GM19025 (cell line): ENCODE results near the gene EGFLAM.
"Not testable (repeated sequence)": the region's sequence is repeated elsewhere in the genome, so short reads cannot be mapped to it uniquely, and the experiment has no call there.

Source experiments
- ATAC-seq: cut with Tn5 transposase; IDR thresholded peaks from one replicate; pipeline ENCODE4 v1.9.1; 2021; ENCODE audit warnings: mild to moderate bottlenecking, low read depth, moderate library complexity; ENCODE audit not compliant: unreplicated experiment

Gene EGFLAM

DNA sequence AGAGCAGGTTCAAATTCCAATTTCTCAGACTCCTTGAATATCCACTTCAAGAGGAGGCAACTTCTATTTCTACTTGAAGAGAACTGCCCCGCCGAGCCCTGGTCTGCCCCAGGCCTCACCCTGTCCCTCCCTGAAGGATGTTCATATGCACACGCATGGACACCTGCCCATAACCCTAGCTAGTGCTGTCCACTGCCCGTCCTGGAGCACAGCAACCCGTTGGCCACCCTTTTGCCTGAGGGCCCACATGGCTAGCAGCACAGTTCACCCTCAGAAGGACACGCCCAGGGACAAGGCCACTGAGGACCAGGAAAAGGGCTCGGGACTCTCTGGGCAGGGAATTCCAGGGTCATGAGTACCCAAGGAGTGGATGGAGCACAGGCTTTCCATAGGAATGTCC lies 63.6 kb downstream of the EGFLAM start:
- no peak for ATAC-seq

DNA sequence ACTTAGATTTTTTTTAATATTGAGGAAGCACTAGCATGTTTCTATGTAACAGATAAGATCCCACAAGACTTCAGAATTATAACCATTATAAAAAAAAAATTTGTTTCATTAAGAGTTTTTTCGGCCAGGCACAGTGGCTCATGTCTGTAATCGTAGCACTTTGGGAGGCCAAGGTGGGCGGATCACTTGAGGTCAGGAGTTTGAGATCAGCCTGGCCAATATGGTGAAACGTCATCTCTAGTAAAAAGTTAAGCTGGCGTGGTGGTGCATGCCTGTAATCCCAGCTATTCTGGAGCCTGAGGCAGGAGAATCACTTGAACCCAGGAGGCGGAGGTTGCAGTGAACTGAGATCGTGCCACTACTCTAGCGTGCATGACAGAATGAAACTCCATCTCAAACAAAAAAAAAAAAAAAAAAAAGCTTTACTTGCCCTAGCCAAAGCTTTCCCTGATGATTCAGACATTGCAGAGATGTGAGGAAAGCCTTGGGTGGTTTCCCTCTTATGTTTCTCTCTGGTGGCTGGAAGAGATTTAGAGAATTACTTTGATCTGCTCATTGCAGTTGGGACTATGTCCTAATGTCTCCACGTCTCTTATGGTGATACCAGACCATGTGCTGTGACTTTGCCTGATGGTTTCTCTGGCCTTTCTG lies 65.4 kb downstream of the EGFLAM start:
- no peak for ATAC-seq

DNA sequence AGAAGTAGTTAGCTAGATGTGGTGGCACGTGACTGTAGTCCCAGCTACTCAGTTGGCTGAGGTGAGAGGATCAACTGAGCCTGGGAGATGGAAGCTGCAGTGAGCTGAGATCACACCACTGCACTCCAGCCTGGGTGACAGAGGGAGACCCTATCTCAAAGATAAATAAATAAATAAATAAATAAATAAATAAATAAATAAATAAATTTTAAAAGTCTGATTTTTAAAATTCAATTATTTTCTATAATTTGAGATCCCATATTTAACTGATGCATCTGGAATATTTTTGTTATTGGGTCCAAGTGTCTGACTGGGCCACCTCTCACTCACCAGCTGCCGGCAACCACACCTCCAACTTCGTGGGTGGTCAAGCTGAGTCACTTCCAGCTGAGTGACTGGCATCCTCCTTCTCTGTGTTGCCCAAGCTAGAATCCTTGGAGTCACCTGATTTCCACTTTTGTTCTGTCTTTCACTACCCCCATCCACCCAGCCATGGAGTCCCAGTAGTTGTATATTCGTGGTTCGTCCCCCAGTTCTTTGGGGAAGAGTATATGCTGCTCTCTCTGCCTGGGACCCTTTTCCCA lies 70.9 kb downstream of the EGFLAM start:
- ATAC-seq: no peak

DNA sequence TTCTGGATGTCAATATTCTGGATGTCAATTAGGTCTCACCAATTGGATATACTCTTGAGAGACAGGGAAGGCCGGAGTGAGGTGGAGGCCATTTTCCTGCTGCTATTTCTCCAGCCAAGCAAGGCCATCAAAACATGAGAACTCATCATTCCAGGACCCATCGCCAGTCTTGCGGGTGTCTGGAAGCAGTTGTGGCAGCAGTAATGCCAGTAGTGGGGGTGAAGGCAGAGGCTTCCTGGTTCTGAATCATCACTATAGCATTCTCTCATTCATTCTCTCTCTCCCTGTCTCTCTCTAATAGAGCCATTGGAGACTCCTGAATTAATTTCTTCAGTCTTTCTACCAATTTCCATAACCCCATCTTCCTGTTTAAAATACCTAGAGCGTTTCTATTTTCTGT lies 71.8 kb downstream of the EGFLAM start:
- ATAC-seq: no peak

DNA sequence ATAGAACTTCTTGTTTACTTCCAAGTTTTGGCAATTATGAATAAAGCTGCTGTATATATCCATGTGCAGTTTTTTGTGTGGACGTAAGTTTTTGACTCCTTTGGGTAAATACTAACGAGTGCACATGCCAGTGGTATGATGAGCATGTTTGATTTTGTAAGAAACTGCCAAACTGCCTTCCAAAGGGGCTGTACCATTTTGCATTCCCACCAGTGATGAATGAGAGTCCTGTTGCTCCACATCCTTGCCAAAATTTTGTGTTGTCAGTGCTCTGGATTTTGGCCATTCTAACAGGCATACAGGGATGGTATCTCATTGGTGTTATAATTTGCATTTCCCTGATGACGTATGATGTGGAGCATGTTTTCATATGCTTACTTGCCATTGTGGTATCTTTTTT lies 73.5 kb downstream of the EGFLAM start:
- ATAC-seq: no peak

DNA sequence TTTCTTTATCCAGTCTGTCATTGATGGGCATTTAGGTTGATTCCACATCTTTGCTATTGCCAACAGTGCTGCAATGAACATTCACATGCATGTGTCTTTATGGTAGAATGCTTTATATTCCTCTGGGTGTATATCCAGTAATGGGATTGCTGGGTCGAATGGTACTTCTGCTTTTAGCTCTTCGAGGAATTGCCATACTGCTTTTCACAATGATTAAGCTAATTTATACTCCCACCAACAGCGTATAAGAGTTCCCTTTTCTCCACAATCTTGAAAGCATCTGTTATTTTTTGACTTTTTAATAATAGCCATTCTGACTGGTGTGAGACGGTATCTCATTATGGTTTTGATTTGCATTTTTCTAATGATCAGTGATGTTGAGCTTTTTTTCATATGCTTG lies 74.8 kb downstream of the EGFLAM start:
- not testable (repeated sequence) for ATAC-seq

DNA sequence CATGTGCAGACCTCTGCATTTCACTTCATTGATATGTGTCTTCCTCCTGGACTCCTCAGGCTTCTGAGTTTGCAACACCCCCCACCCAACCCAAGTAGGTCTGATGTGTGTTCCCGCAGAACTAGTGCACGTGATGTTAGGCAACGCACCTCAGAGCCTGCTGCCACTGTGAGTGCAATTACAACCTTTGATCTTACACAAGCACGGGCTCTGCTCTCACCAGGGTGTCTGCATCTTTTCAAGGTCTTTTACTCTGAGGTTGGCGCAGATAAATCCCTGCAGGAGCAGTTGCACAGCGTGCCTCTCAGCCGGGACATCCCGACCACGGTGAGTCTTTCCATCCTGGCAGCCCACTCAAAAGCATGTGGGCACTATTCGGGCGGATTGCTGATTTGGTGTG lies 80.1 kb downstream of the EGFLAM start:
- no peak for ATAC-seq

DNA sequence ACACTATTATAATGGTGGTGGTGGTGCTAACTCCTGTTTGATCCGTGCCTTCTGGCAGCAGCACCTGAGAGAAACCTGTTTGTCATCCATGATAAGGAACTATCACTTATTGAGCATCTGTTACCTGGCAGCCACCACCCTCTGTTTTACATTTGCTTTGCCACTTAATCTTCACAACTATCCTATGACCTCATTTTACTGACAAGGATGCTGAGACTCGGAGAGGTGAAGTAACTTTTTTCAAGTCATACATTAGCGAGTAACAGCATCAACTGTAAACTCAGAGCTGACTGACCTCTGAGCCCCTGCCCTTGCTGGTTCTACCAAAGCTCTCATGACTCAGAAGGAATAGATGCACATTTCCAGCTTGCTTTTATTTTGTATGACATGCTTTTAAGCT lies 81.1 kb downstream of the EGFLAM start:
- no peak for ATAC-seq

DNA sequence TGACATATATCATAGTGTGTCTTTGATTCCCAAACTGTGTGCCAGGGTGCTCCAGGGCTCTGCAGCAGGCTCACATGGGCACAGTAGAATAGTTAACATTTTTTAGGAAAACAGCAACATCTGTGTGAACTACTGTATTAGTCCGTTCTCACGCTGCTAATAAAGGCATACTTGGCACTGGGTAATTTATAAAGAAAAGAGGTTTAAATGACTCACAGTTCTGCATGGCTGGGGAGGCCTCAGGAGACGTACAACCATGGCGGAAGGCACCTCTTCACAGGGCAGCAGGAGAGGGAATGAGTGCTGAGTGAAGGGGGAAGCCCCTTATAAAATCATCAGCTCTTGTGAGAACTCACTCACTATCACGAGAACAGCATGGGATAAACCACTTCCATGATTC lies 82.7 kb downstream of the EGFLAM start:
- ATAC-seq: no peak

DNA sequence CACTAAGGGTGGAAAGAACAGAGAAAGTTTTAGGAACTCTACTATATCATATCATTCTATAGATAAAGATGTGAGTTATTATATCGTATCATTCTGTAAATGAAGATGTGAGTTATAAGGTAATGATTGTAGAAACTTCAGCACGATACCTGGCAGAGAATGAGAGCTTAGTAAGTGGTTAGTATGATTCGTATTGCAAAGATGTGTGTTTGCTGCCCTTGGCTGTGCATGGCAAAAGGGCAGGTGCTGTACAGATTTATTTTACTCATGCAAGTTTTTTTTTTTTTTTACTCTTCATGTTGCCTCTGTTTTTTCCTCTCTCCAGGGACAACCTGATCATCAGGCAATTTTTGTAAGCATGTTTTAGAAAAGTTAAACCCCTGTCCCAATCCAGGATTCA lies 83.3 kb downstream of the EGFLAM start:
- ATAC-seq: no peak

DNA sequence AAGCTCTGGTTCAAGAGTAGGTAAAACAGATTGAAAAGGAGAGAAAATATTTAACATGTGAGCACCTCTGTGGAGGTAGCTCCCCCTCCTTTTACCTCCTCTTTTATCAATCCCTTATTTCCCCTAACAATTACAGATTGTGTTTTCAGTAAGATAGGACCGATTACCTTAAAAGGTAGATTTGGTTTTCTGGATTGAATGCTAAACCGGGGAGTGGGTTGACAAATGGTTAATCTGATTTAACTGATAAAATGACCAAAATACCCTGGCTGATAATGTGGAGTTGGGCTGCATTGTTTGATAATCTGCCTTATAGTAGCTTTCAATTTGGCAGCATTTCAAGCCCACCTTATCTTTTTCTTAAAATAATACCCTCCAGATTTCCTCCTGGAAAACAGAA lies 83.9 kb downstream of the EGFLAM start:
- ATAC-seq: no peak

DNA sequence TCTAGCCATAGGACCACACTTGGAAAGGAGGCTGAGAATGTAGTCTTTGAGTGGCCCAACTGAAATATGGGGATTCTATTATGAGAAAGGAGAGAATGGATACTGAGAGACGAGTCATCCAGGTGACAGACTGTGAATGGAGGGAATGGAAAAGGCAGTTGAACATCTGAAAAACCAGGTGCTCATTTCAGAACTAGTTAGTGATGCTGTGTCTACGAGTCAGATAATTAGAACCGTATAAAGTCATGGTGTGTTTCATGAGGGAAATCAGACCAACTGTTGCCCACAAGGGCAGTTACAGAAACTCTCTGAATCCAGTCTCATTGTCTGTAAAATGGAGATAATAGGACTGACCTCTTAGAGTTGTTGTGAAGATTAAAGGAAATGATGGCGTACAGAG lies 86.5 kb downstream of the EGFLAM start:
- no peak for ATAC-seq

DNA sequence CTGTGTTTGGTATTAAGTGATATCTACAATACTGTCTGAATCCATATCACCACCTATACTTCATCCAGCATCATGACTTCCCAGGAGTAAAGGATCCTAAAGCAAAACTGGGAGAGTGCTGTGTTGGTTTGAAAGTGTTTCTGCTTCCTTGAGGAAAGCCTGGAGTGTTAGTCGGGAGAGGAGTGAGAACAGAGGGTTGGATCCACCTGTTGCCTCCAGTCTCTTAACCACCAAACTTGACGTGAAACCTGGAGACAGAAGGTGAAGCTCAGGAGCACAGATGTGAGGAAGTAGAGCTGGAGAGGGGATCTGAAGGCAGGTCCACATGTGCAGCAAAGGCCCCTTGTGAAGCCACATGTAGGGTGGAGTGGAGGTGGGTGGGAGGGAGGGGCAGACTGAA lies 88.2 kb downstream of the EGFLAM start:
- ATAC-seq: no peak

DNA sequence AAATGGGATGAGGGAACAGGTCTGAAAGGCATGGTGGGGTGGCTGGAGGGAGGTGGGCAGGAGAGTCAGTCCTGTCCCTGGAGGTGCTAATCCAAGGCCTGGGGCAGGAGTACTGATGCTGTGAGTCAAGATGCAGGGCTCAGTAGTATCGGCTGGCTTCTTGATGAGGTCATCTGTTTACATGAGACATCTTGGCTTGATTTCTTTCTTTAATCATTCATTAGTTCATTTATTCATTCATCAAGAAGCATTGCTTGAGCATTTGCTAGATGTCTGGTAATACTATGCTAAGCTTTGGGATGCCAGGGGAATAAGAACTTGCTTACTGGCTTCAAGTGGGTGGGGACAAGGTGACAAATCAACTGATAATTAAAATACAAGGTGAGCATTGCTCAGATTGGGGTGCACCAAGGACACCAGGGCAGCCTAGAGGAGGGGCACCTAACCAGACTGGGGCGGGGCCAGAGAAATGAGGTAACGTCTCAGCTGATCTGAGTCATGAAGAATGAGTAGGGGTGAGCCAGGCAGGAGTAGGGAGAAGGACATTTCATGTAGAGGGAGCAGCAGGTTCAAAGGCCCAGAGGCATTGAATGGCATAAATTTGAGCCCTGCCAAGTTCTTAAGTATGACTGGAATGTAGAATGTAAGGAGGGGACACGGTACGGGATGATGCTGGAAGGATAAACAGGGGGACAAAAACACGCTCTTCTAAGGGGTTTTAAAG lies 88.8 kb downstream of the EGFLAM start:
- no peak for ATAC-seq

DNA sequence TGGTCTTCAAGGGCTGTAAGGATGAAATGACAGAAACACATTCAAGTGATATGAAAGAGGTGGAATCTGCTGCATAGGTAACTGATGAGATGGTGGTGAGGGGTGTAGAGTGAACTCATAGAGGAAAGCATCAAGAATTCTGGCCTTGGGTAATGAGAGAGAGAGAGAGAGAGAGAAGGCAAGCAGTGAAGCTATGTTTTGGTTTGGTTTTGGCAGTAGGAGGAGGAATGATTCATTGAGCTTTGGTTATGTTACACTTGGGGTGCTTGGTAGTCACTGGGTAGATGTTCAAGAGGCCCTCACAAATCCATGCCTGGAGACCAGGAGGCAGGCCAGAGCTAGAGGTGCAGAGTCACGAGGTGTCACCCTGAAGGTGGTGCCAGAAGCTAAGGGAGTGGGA lies 89.5 kb downstream of the EGFLAM start:
- no peak for ATAC-seq

DNA sequence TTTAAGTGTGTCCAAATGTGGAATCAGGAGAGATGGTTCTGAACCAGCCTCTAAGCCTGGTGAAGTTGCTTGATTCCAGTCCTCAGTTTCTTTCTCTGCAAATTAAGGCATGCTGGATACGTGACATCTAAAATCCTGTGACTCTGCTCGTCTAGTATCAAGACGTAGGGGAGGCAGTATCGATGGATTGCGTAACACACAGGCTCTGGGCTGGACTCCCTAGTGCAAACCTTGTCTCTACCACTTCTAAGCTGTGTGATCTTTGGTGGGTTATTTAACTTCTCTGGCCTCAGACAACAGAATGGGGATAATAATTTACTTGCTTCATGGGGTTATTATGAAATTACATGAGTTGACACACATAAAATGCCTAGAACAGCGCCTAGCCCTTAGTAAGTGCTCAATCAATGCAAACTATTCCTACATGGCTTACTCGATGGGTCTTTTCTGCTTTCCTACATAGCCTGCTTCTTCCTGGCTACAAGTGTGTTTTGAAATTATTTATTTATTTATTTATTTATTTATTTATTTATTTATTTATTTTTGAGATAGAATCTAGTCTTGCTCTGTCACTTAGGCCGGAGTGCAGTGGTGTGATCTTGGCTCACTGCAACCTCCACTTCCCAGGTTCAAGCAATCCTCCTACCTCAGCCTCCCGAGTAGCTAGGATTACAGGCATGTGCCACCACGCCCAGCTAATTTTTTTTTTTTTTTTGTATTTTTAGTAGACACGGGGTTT lies 102.1 kb downstream of the EGFLAM start:
- no peak for ATAC-seq

DNA sequence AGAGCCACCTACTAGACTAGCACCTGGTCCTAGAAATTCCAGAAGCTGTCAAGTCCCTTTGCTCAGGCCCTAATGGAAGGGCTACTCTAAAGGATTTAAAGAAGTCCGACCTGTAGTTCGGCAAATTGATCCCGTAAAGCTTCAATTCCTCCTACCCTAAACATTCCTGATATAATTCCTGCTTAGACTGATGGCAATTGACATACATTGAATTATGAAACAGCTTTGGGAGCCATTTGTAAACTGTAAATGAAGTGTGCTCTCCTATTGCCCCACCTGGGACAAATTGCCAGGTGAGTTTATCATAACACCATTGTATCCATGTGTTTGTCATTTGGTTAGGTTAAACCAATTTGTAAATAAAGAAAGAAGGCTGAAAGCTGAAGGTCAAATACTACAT lies 104.4 kb downstream of the EGFLAM start:
- no peak for ATAC-seq

DNA sequence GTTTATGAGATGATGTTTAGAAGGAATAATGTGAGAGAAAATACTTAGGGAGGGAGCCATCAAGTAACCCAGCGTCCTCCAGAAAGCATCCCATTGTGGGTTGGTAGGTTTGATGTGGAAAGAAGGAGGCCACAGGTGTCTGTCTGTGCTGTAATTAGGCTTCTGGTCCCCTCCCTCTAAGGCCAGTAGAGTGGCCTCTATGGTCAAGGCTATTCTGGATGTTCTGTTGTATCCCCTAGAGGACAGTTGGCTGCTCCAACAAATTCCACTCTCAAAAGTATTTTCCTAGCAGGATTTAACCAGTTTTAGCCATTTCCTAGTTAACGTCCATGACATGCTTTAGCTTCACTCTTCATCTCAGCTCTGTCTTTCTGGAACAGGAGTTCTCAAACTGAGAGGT lies 106.5 kb downstream of the EGFLAM start:
- ATAC-seq: no peak

DNA sequence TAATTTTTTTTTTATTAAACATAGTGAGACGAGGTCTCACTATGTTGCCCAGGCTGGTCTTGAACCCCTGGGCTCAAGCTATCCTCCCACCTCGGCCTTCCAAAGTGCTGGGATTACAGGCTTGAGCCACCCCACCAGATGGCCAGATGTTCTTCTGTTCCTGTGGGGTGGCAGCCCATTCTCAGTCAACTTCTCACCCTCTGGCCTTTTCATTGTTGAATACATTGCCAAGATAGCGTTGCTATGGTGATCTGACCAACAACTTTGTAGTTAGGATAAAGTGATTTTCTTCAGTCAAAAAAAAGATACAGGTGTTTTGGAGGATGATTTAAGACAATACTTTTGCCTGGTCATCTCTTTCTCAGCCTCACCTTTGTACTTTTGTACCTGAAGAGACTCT lies 109.1 kb downstream of the EGFLAM start:
- no peak for ATAC-seq

DNA sequence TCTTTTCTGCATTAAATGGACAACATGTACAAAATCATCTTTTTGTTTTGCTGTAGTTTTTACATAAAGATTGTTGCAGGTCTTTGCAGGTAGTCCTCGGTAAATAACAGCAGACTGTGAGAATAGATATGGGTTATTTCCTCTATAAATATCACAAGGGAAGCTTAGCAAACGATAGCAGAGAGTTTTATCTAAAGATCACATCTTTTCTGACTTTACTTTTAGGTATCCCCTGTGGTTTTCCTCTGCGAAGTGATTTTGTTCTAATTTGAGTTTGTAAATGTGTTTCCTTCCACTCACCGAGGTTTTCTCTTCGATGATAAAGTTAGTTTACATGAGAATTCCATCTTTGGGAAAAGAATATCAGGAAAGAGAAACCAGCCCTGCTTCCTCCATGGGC lies 109.6 kb downstream of the EGFLAM start:
- no peak for ATAC-seq

DNA sequence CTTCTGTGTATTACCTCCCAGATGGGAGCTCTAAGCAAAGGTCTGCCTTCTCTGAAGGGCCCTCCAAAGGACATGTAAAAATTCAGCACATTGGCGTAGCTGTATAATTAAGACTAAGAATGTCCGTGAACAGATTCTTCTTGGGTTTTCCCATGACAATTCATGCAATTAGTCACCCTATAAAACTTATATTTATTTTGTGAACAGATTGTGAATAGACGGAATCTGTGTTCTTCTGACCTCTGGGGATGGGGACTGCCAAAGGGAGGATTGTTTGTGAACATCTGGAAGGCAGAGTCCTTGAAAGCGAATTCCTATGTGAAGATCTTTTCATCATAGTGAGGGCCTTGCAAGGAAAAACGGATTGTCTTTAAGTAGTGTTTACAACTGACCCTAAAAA lies 111.3 kb downstream of the EGFLAM start:
- no peak for ATAC-seq
